Stimulated activated effector memory CD8-positive, alpha-beta T cell treated with anti-CD3 and anti-CD28 coated beads, Interleukin-12 subunit alpha, Interleukin-12 subunit beta, amount 100 ng/mL, for 72 hours (primary cell): Measurements from ENCODE around the gene UNC13B.
"Not testable (repeated sequence)": the region's sequence is repeated elsewhere in the genome, so short reads cannot be mapped to it uniquely, and the experiment has no call there.

Experiments
- ATAC-seq: fragments of 150-1000 bp; cut with Tn5 transposase; 2 replicates; pipeline ENCODE4 v1.10.0; 2021
- DNase-seq, 2 donors: peaks; one replicate each; pipeline ENCODE4 v3.0.0; 2021 to 2022; ENCODE audit warnings: low spot score in 2 of 2
- H3K27ac Mint-ChIP-seq: one replicate; pipeline ENCODE4 v1.8.0; 2022; ENCODE audit warnings: mild to moderate bottlenecking, mixed read lengths
- H3K36me3 Mint-ChIP-seq: one replicate; pipeline ENCODE4 v1.8.0; 2022; ENCODE audit warnings: mild to moderate bottlenecking, mixed read lengths
- H3K4me1 Mint-ChIP-seq: one replicate; pipeline ENCODE4 v1.8.0; 2022; ENCODE audit warnings: mixed read lengths
- H3K4me3 Mint-ChIP-seq: one replicate; pipeline ENCODE4 v1.8.0; 2022; ENCODE audit warnings: mild to moderate bottlenecking, mixed read lengths
- H3K9me3 Mint-ChIP-seq: one replicate; pipeline ENCODE4 v1.8.0; 2022; ENCODE audit warnings: mixed read lengths

The UNC13B gene

GRCh38 chr9:35232867-35233544 lies 71.2 kb downstream of the UNC13B start:
- Mint-ChIP-seq H3K4me1 (no peaks in the 10 kb centered on the region), H3K4me3 (no peak overlapping the region), H3K36me3 (no peaks in the 10 kb centered on the region), H3K9me3 (no peaks in the 10 kb centered on the region), H3K27ac (no peak overlapping the region)
- ATAC-seq (no peak), DNase-seq (no peak)

- no peak overlapping the region for H3K27ac Mint-ChIP-seq
- ATAC-seq (no peak), DNase-seq (no peak)
- no peak overlapping the region for H3K4me3 Mint-ChIP-seq
- H3K4me1 Mint-ChIP-seq: no peaks in the 10 kb centered on the region
- H3K36me3 Mint-ChIP-seq: no peaks in the 10 kb centered on the region
- H3K9me3 Mint-ChIP-seq: peaks cover 3% of the 10 kb centered on the region
These were observed 74.9 kb downstream of the UNC13B start for GRCh38 chr9:35236692-35237091.

GRCh38 chr9:35237311-35237710 lies 75.5 kb downstream of the UNC13B start:
- Mint-ChIP-seq H3K4me1 (no peaks in the 10 kb centered on the region), H3K4me3 (no peak overlapping the region), H3K27ac (no peak overlapping the region), H3K36me3 (no peaks in the 10 kb centered on the region), H3K9me3 (peaks cover 3% of the 10 kb centered on the region)
- ATAC-seq: no peak
- DNase-seq: no peak

- not testable (repeated sequence) for H3K36me3 Mint-ChIP-seq, H3K4me1 Mint-ChIP-seq, DNase-seq, H3K27ac Mint-ChIP-seq, ATAC-seq, H3K4me3 Mint-ChIP-seq, H3K9me3 Mint-ChIP-seq
These were observed 84.1 kb downstream of the UNC13B start for GRCh38 chr9:35245945-35246344.

- H3K27ac Mint-ChIP-seq: no peak overlapping the region
- ATAC-seq: no peak
- no peak for DNase-seq
- no peaks in the 10 kb centered on the region for H3K4me1 Mint-ChIP-seq
- H3K36me3 Mint-ChIP-seq: no peaks in the 10 kb centered on the region
- no peak overlapping the region for H3K4me3 Mint-ChIP-seq
- H3K9me3 Mint-ChIP-seq: no peaks in the 10 kb centered on the region
These were observed 91.3 kb downstream of the UNC13B start for GRCh38 chr9:35253075-35253474.

GRCh38 chr9:35254237-35254636 lies 92.4 kb downstream of the UNC13B start:
- no peak overlapping the region for H3K27ac Mint-ChIP-seq
- H3K9me3 Mint-ChIP-seq: no peaks in the 10 kb centered on the region
- DNase-seq (no peak), ATAC-seq (no peak)
- no peaks in the 10 kb centered on the region for H3K36me3 Mint-ChIP-seq
- H3K4me1 Mint-ChIP-seq: no peaks in the 10 kb centered on the region
- no peak overlapping the region for H3K4me3 Mint-ChIP-seq

GRCh38 chr9:35254984-35255857 lies 93.4 kb downstream of the UNC13B start:
- Mint-ChIP-seq H3K9me3 (no peaks in the 10 kb centered on the region), H3K36me3 (no peaks in the 10 kb centered on the region), H3K4me3 (no peak overlapping the region), H3K4me1 (no peaks in the 10 kb centered on the region), H3K27ac (no peak overlapping the region)
- ATAC-seq (no peak), DNase-seq (no peak)

- no peaks in the 10 kb centered on the region for H3K9me3 Mint-ChIP-seq
- ATAC-seq (no peak), DNase-seq (no peak)
- no peaks in the 10 kb centered on the region for H3K4me1 Mint-ChIP-seq
- H3K36me3 Mint-ChIP-seq: no peaks in the 10 kb centered on the region
- no peak overlapping the region for H3K27ac Mint-ChIP-seq
- H3K4me3 Mint-ChIP-seq: no peak overlapping the region
These were observed 96.3 kb downstream of the UNC13B start for GRCh38 chr9:35257986-35258659.

GRCh38 chr9:35258660-35259474 lies 97.1 kb downstream of the UNC13B start:
- no peaks in the 10 kb centered on the region for H3K9me3 Mint-ChIP-seq
- DNase-seq (no peak), ATAC-seq (no peak)
- no peaks in the 10 kb centered on the region for H3K4me1 Mint-ChIP-seq
- H3K27ac Mint-ChIP-seq: no peak overlapping the region
- no peak overlapping the region for H3K4me3 Mint-ChIP-seq
- no peaks in the 10 kb centered on the region for H3K36me3 Mint-ChIP-seq

GRCh38 chr9:35260186-35260585 lies 98.4 kb downstream of the UNC13B start:
- H3K27ac Mint-ChIP-seq: no peak overlapping the region
- H3K9me3 Mint-ChIP-seq: no peaks in the 10 kb centered on the region
- H3K4me3 Mint-ChIP-seq: no peak overlapping the region
- DNase-seq (no peak), ATAC-seq (no peak)
- no peaks in the 10 kb centered on the region for H3K36me3 Mint-ChIP-seq
- no peaks in the 10 kb centered on the region for H3K4me1 Mint-ChIP-seq

- Mint-ChIP-seq H3K9me3 (no peaks in the 10 kb centered on the region), H3K27ac (no peak overlapping the region), H3K36me3 (no peaks in the 10 kb centered on the region), H3K4me3 (no peak overlapping the region), H3K4me1 (no peaks in the 10 kb centered on the region)
- no peak for DNase-seq
- no peak for ATAC-seq
These were observed 100.3 kb downstream of the UNC13B start for GRCh38 chr9:35262064-35262463.

GRCh38 chr9:35267710-35268109 lies 105.9 kb downstream of the UNC13B start:
- ATAC-seq: no peak
- Mint-ChIP-seq H3K36me3 (no peaks in the 10 kb centered on the region), H3K4me3 (no peak overlapping the region), H3K27ac (no peak overlapping the region), H3K4me1 (no peaks in the 10 kb centered on the region), H3K9me3 (no peaks in the 10 kb centered on the region)
- DNase-seq: no peak

GRCh38 chr9:35269919-35270318 lies 108.1 kb downstream of the UNC13B start:
- no peak for DNase-seq

GRCh38 chr9:35271637-35272036 lies 109.8 kb downstream of the UNC13B start:
- H3K27ac Mint-ChIP-seq: no peak overlapping the region
- ATAC-seq (peak; percentile 84), DNase-seq (no peak)
- no peak overlapping the region for H3K4me3 Mint-ChIP-seq
- H3K4me1 Mint-ChIP-seq: peaks cover 18% of the 10 kb centered on the region
- H3K9me3 Mint-ChIP-seq: no peaks in the 10 kb centered on the region
- H3K36me3 Mint-ChIP-seq: no peaks in the 10 kb centered on the region

More at GRCh38 chr9:35269919-35270318, 108.1 kb downstream of the UNC13B start:
- H3K4me1 Mint-ChIP-seq: peaks cover 11% of the 10 kb centered on the region
- H3K36me3 Mint-ChIP-seq: no peaks in the 10 kb centered on the region
- no peaks in the 10 kb centered on the region for H3K9me3 Mint-ChIP-seq
- no peak for ATAC-seq
- no peak overlapping the region for H3K4me3 Mint-ChIP-seq
- H3K27ac Mint-ChIP-seq: no peak overlapping the region

GRCh38 chr9:35272989-35273388 lies 111.2 kb downstream of the UNC13B start:
- ATAC-seq: peak; percentile 68
- no peaks in the 10 kb centered on the region for H3K9me3 Mint-ChIP-seq
- H3K27ac Mint-ChIP-seq: no peak overlapping the region
- H3K36me3 Mint-ChIP-seq: no peaks in the 10 kb centered on the region
- DNase-seq: no peak
- no peak overlapping the region for H3K4me3 Mint-ChIP-seq
- peaks cover 32% of the 10 kb centered on the region for H3K4me1 Mint-ChIP-seq
